Rectal smooth muscle tissue (tissue), 1 donor: ENCODE results near the gene DENND1A.
"Not testable (repeated sequence)": the region's sequence is repeated elsewhere in the genome, so short reads cannot be mapped to it uniquely, and the experiment has no call there.

ENCODE experiments used
- H3K27ac ChIP-seq: one replicate; pipeline ENCODE4 v1.7.0; 2013; ENCODE audit warnings: low read depth, low read length, inconsistent platforms
- H3K27me3 ChIP-seq: one replicate; pipeline ENCODE4 v1.7.0; 2013; ENCODE audit warnings: low read length; ENCODE audit not compliant: control insufficient read depth, insufficient read depth
- H3K36me3 ChIP-seq: one replicate; pipeline ENCODE4 v1.7.0; 2013; ENCODE audit warnings: low read length; ENCODE audit not compliant: control insufficient read depth, insufficient read depth
- H3K4me1 ChIP-seq: one replicate; pipeline ENCODE4 v1.7.0; 2013; ENCODE audit warnings: low read length; ENCODE audit not compliant: control insufficient read depth, insufficient read depth
- H3K4me3 ChIP-seq: one replicate; pipeline ENCODE4 v1.7.0; 2013; ENCODE audit warnings: low read length
- H3K9ac ChIP-seq: one replicate; pipeline ENCODE4 v1.7.0; 2013; ENCODE audit warnings: low read length

The DENND1A gene

GRCh38 chr9:123428450-123428849, 501.5 kb downstream of the DENND1A start:
- not testable (repeated sequence) for H3K36me3 ChIP-seq, H3K27ac ChIP-seq, H3K9ac ChIP-seq, H3K4me1 ChIP-seq, H3K4me3 ChIP-seq, H3K27me3 ChIP-seq

DNA sequence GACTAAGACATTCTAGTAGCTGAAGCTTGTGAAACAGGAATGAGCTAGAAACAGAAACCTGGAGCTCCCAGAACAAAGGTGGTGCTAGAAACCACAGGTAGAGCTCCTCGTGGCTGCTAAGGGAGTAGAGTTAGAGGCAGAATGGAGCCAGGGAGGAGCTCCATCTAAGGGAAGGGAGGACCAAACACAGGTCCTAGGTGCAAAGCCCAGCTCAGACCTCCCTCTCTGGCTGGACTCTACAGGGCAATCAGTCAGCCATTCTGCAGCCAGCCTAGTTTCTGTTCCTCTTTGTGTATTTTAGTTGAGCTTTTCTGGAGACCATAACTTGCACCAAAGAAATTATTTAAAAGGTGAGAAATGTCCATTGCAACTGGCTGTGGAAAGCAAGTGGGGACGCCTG, 503.5 kb downstream of the DENND1A start:
- Histone ChIP-seq H3K27ac (no peak overlapping the region), H3K36me3 (peaks cover 4% of the 10 kb centered on the region), H3K9ac (no peak overlapping the region), H3K4me3 (no peak overlapping the region), H3K27me3 (no peaks in the 10 kb centered on the region), H3K4me1 (no peaks in the 10 kb centered on the region)

DNA sequence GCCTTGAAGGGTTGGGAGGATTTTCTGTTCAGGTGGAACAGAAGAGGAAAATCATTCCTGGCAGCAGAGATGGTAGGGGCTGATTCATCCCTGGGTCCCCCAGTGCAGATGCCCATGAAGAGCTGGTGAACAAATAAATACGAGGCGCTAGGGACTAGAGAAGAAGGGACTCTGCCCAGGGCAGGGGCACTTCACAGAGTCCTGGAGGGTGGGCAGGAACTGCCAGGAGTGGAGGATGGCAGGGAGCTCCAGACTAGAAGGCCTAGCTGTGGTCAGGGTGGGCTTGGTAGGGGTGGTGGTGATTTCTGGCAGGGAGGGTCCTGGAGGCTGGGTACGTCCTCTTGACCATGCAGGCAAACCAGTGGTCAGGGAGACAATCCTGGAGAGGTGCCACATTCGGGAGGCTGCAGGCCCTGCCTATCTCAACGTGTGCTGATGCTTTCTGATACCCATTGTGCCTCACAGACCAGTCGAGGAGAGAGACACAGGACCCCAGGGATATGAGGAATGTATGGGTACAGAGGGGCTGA, 504.0 kb downstream of the DENND1A start:
- H3K4me3 ChIP-seq = no peak overlapping the region
- no peak overlapping the region for H3K27ac ChIP-seq
- H3K36me3 ChIP-seq = peaks cover 4% of the 10 kb centered on the region
- no peak overlapping the region for H3K9ac ChIP-seq
- H3K27me3 ChIP-seq = no peaks in the 10 kb centered on the region
- H3K4me1 ChIP-seq = no peaks in the 10 kb centered on the region

DNA sequence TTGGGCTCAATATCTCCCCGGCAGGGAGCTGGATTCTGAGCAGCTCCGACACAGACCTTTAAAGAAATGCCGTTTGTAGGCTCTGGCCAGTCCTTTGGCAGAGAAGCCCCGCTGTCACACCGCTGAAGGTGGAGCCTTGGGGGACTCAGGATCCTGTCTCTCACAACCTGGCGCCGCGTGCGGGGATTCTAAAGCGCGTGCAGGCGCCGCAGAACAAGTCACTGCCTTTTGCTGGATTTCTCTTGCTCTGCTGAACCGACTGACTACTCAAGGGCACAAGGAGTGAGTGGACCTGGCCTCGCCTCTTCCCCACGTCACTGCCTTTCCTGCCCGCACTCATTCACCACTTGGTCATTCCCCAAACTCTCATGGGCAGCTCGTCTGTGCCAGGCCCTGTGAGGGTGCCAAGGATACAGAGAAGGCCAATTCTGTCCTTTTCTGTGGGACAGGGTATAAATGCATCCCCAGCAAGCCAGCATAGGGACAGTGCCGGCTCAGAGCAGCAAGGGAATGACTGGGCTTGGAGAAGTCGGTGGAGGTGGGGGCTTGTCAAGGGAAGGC, 504.6 kb downstream of the DENND1A start:
- Histone ChIP-seq H3K4me1 (no peaks in the 10 kb centered on the region), H3K9ac (no peak overlapping the region), H3K4me3 (no peak overlapping the region), H3K27me3 (no peaks in the 10 kb centered on the region), H3K27ac (no peak overlapping the region), H3K36me3 (peaks cover 4% of the 10 kb centered on the region)

GRCh38 chr9:123424552-123425225, 505.2 kb downstream of the DENND1A start:
- Histone ChIP-seq H3K27me3 (no peaks in the 10 kb centered on the region), H3K36me3 (peaks cover 4% of the 10 kb centered on the region), H3K4me3 (no peak overlapping the region), H3K4me1 (no peaks in the 10 kb centered on the region), H3K9ac (no peak overlapping the region), H3K27ac (no peak overlapping the region)

DNA sequence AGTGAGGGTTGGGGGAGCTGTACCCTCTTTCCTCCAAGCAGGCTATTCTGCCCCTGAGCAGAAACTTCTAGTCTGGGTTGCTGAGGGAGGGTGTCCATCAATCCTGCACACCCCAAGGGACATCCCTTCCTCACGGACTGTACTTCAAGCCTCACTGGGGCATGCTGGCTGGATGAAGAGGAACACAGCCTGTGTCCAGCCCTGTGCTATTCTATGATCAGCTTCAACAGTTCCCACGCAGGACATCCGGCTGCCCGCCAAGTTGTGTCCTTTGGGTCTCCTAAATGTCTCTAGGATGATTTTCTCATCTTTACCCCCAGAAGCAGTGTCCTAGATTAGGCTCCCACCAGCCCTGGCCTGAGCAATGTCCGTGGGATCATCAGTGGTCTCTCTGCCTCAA, 505.8 kb downstream of the DENND1A start:
- H3K9ac ChIP-seq = no peak overlapping the region
- peaks cover 4% of the 10 kb centered on the region for H3K36me3 ChIP-seq

GRCh38 chr9:123423311-123423640, 506.6 kb downstream of the DENND1A start:
- H3K27ac ChIP-seq = no peak overlapping the region
- H3K4me1 ChIP-seq = no peaks in the 10 kb centered on the region
- peaks cover 7% of the 10 kb centered on the region for H3K36me3 ChIP-seq

More for the DNA sequence above, 505.8 kb downstream of the DENND1A start:
- Histone ChIP-seq H3K27ac (no peak overlapping the region), H3K4me1 (no peaks in the 10 kb centered on the region), H3K4me3 (no peak overlapping the region), H3K27me3 (no peaks in the 10 kb centered on the region)

DNA sequence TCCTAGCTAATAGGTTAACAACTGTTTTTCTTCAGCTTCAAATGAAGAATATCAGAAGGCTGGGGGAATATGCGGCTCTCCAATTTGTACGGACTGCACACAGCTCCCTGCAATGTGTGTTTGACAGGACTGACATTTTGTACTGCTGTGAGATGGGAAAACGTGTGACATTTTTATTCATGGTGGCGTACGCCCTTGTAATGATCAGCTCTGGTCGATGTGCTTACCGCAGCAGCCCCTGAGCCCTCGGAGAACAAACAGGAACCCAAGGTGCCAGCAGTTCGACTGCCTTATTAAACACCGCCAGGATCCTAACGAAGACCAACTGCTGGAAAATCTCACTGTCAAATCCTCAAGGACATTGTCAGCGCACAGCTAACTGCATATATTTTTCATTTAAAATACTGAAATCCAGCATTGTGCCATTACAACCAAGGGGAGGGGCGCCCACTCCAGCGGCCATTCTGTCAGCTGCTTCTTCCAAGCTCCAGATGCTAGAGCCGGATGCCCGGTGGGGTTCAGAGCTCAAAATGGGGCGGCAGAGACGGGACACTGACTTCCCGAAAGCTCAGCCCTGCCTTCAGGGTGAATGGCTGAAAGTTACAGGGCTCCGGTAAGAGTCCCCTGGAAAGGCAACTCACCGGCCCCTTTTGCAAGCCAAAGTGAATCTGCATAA, 507.2 kb downstream of the DENND1A start:
- H3K4me1 ChIP-seq = no peaks in the 10 kb centered on the region
- no peak overlapping the region for H3K9ac ChIP-seq
- H3K27me3 ChIP-seq = no peaks in the 10 kb centered on the region
- H3K36me3 ChIP-seq = peaks cover 7% of the 10 kb centered on the region
- no peak overlapping the region for H3K4me3 ChIP-seq
- H3K27ac ChIP-seq = no peak overlapping the region

More at GRCh38 chr9:123423311-123423640, 506.6 kb downstream of the DENND1A start:
- H3K4me3 ChIP-seq = no peak overlapping the region
- H3K9ac ChIP-seq = no peak overlapping the region
- no peaks in the 10 kb centered on the region for H3K27me3 ChIP-seq

GRCh38 chr9:123421801-123422455, 508.0 kb downstream of the DENND1A start:
- Histone ChIP-seq H3K36me3 (peaks cover 7% of the 10 kb centered on the region), H3K27ac (no peak overlapping the region), H3K9ac (no peak overlapping the region), H3K4me3 (no peak overlapping the region), H3K4me1 (no peaks in the 10 kb centered on the region), H3K27me3 (no peaks in the 10 kb centered on the region)

DNA sequence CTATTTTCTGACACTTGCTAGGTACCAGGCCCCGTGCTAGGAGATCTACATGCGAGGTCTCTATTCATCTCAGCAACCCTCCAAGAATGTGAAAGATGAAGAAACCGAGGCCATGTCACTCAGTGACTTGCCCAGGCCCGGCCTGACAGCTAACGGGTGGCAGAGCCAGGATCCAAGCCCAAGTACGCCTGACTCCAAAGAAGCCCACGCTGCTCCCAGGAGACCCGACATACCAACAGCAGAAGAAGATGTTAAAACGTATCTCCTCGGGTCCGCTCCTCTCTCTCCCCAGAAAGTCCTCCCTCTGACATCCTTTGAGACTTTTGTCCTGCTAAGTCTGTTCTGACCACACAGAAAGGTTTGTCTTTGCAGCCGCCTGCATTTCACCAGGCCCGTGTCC, 508.7 kb downstream of the DENND1A start:
- Histone ChIP-seq H3K4me1 (no peaks in the 10 kb centered on the region), H3K9ac (no peak overlapping the region), H3K27ac (no peak overlapping the region), H3K27me3 (no peaks in the 10 kb centered on the region), H3K4me3 (no peak overlapping the region), H3K36me3 (peaks cover 7% of the 10 kb centered on the region)

DNA sequence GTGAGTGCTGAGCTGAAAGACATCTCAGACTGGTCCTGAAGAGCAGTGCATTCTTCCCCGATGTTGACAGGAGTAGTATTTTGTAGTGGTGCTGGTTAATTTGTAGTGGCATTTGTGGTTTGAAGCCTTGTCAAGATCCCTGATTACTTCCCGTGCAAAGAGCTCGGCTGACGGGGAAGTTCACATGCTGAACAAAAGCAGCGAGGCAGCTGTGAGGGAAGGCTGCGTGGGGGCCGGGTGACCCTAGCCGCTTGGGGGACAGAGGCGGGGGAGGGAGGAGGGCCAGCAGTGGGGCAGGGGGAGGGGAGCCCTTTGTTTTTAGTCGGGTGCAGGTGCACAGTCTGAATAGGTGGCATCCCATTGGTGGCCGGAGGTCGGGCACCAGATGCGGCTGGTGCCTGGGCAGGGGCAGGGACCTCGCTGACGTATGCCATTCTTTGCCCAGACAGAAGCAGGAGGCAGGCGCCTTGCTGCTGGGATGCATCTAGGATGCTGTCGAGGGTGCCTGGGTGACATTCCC, 509.3 kb downstream of the DENND1A start:
- H3K36me3 ChIP-seq = peaks cover 7% of the 10 kb centered on the region
- H3K27me3 ChIP-seq = no peaks in the 10 kb centered on the region
- no peak overlapping the region for H3K9ac ChIP-seq
- no peak overlapping the region for H3K27ac ChIP-seq
- H3K4me1 ChIP-seq = no peaks in the 10 kb centered on the region
- H3K4me3 ChIP-seq = no peak overlapping the region
